Activated T-helper 2 cell treated with anti-CD3 and anti-CD28 coated beads, Interferon-gamma antibody, Interleukin-2, Interleukin-4, amounts not matched to agents 10 μg/mL and 5 μg/mL and 100 μg/mL, durations not matched to agents 14 hours and 24 hours and 36 hours (primary cell): ENCODE results near the gene SV2B. TPM values are rescaled to one million over a fixed set of nuclear protein-coding genes. Genes with fewer than 3 reads are reported as not detected.
A peak's percentile ranks its signal among the peaks of the same experiment; 100 is the strongest.
"Not testable (repeated sequence)": the region's sequence is repeated elsewhere in the genome, so short reads cannot be mapped to it uniquely, and the experiment has no call there.

ENCODE experiments used
- DNase-seq: peaks from one replicate; pipeline ENCODE4 v3.0.0; 2021; ENCODE audit warnings: low spot score
- H3K27ac Mint-ChIP-seq: one replicate; pipeline ENCODE4 v1.8.0; 2021; ENCODE audit warnings: mixed read lengths
- H3K27me3 Mint-ChIP-seq: one replicate; pipeline ENCODE4 v1.8.0; 2021; ENCODE audit warnings: low read depth, mixed read lengths
- H3K36me3 Mint-ChIP-seq: one replicate; pipeline ENCODE4 v1.8.0; 2021; ENCODE audit warnings: low read depth, mixed read lengths
- H3K4me1 Mint-ChIP-seq: one replicate; pipeline ENCODE4 v1.8.0; 2021; ENCODE audit warnings: low read depth, mixed read lengths
- H3K4me3 Mint-ChIP-seq: one replicate; pipeline ENCODE4 v1.8.0; 2021; ENCODE audit warnings: low read depth, mild to moderate bottlenecking, moderate library complexity, mixed read lengths
- H3K9me3 Mint-ChIP-seq: one replicate; pipeline ENCODE4 v1.8.0; 2021; ENCODE audit warnings: mixed read lengths
- intact Hi-C: fragments of 100-400 bp; cut with micrococcal nuclease; formaldehyde crosslinking; loops from one replicate; pipeline ENCODE4 v1.15.1; 2023
- total RNA-seq: library from RNA; stranded (reverse); gene quantifications from 2 replicates; pipeline ENCODE4 v1.2.3, GENCODE V29; 2022

The SV2B gene
- total RNA-seq, 1 donor from 2014 or later = 0.02 TPM

DNA sequence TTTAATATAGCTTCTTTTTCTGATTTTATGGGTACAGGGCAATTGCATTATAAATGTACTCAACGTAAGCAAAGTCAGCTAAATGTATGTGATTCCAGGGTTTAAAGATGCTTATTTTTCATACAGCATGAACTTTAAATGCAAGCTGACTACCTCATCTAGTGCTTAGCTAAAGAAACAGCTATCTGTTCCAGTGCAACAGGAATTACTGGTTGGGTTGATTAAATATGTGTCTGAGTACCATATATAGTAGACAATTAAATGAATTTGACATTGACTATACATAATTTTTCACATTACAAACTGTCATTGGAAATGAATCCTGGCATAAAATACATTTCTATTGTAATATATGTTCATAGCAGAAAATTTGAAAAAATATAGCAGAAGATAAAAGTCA is 26.3 kb upstream of the SV2B start:
- intact Hi-C loops = no loop called here
- Mint-ChIP-seq H3K27me3 (peaks cover 23% of the 10 kb centered on the region), H3K4me3 (no peak overlapping the region), H3K4me1 (no peaks in the 10 kb centered on the region), H3K27ac (no peak overlapping the region), H3K36me3 (no peaks in the 10 kb centered on the region), H3K9me3 (no peaks in the 10 kb centered on the region)
- no peak for DNase-seq

DNA sequence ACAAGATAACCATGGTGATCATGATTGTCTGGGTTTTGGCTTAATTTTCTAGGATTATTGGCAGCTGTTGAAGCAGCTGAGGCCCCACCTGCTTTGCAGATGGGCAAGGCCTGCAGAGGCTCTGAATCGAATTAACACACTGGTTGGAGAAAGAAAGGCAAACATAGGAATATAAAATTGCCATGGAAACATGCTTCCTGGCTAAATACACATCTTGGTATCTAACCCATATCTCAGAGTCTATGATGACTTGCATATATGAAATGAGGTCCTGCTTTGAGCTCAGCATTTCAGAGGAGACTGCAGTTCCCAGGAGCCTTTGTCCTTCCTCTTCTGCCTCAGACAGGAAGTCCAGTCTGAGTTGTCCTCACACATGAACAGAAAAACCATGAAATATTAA is 24.3 kb upstream of the SV2B start:
- Mint-ChIP-seq H3K4me1 (no peaks in the 10 kb centered on the region), H3K36me3 (no peaks in the 10 kb centered on the region), H3K27ac (no peak overlapping the region), H3K4me3 (no peak overlapping the region), H3K27me3 (peaks cover 23% of the 10 kb centered on the region), H3K9me3 (peaks cover 8% of the 10 kb centered on the region)
- no peak for DNase-seq
- intact Hi-C loops = no loop called here

DNA sequence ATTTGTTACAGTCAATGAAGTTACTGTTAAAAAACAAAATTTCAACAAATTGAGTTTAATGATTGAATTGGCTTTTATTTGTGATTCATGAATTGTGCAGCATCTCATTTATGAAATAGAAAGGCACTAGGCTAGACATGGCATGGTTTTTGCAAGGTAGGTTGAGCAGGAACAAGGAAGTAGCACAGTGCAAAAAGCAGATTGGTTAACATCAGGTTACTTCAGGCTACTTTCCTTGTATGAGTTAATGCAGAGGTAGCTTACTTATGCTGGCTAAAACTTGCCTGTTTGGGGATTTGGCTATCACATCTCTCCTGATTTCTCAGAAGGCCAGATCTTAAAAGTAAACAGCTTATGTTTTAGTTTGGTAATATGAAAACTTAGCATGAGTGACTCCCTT is 23.0 kb upstream of the SV2B start:
- H3K27ac Mint-ChIP-seq = no peak overlapping the region
- no peak overlapping the region for H3K4me3 Mint-ChIP-seq
- peaks cover 8% of the 10 kb centered on the region for H3K9me3 Mint-ChIP-seq
- H3K4me1 Mint-ChIP-seq = no peaks in the 10 kb centered on the region
- intact Hi-C loops = no loop called here
- H3K27me3 Mint-ChIP-seq = peaks cover 21% of the 10 kb centered on the region
- no peak for DNase-seq
- H3K36me3 Mint-ChIP-seq = no peaks in the 10 kb centered on the region

DNA sequence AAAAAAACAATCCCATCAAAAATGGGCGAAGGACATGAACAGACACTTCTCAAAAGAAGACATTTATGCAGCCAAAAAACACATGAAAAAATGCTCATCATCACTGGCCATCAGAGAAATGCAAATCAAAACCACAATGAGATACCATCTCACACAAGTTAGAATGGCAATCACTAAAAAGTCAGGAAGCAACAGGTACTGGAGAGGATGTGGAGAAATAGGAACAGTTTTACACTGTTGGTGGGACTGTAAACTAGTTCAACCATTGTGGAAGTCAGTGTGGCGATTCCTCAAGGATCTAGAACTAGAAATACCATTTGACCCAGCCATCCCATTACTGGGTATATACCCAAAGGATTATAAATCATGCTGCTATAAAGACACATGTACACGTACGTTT is 6.2 kb upstream of the SV2B start:
- H3K4me1 Mint-ChIP-seq, H3K27ac Mint-ChIP-seq, DNase-seq, intact Hi-C loops, H3K9me3 Mint-ChIP-seq, H3K36me3 Mint-ChIP-seq, H3K4me3 Mint-ChIP-seq: not testable (repeated sequence)
- peaks cover 49% of the 10 kb centered on the region for H3K27me3 Mint-ChIP-seq

DNA sequence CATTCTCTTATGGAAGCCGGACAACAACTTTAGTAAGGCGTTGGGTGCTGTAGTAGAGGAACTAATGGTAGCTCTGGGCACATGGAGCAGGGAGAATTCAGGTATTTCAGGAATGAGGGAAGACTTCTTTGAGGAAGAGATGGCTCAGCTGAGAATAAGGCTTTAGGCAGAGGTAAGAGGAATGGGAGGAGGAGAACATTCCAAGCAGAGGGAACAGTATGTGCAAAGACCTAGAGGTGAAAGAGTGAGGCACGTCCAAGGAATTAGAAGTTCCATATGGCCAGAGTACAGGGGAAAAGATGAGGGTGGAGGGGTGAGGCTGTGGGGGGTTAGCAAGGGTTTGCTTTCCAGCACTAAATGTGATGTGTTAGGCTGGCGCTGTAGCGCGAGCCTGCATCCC is 1.6 kb upstream of the SV2B start:
- no peak for DNase-seq
- Mint-ChIP-seq H3K4me3 (no peak overlapping the region), H3K27ac (no peak overlapping the region), H3K9me3 (peaks cover 6% of the 10 kb centered on the region), H3K36me3 (no peaks in the 10 kb centered on the region), H3K27me3 (peaks cover 73% of the 10 kb centered on the region), H3K4me1 (peaks cover 17% of the 10 kb centered on the region)
- intact Hi-C loops = no loop called here

DNA sequence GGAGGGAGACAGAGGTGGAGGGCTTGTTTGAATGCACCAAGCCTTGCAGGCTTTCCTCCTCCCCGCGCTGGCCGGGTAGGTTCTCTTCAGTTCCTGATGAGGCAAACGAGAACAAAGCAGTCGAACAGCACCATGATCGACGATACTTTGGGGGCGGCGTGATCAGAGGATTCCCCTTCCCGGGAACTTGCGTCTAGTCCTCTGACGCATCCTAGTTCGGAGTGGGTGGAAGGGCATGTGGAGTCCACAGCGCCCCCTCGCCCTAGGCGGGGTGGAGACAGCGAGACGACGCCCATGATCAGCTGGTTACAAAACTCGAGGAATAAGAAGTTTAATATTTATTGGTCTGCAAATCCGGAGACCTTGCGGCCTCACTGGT is 452 bp upstream of the SV2B start:
- H3K36me3 Mint-ChIP-seq = no peaks in the 10 kb centered on the region

DNA sequence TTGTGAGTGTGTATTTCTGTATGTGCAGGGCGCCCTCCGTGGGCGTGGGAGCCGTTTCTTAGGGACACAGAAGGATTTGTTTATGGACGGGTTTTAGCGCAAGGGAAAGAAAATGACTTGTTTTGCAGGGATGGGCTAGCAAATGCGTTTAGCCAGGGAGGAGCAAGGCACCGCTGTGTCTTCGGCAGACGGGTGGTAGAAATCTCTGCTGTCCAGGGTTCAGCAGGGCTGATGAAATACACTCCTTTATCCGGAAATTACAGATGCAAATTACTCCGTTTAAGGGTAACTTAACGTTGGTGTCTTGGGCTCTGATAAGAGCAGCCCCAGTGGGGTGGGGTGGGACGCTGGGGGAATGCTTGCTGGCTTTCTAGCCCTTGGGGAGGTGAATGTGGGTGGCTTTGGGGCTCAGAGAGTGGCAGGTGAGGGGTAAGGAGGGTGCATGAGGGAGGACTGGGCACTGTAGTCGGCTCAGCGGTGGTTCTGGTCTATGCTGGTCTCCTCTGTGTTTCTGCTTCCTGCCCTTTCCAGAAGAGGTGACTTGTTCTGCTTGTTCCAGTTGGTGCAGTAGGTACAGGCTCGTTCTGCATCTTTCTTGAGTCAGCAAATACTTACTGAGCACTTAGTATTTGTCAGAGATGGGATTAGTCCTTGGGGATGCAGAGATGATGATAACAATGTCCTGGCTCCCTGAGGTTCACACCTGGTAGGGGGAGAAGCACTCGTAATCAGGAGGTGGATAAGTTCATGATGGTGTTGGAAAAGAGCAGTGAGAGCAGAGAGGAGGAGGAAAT is 954 bp downstream of the SV2B start:
- no peaks in the 10 kb centered on the region for H3K36me3 Mint-ChIP-seq
- H3K4me1 Mint-ChIP-seq = peaks cover 17% of the 10 kb centered on the region
- peak overlapping the region; percentile 80 for H3K4me3 Mint-ChIP-seq
- no peaks in the 10 kb centered on the region for H3K9me3 Mint-ChIP-seq
- H3K27me3 Mint-ChIP-seq = peaks cover 80% of the 10 kb centered on the region
- no peak for DNase-seq
- H3K27ac Mint-ChIP-seq = no peak overlapping the region
- intact Hi-C loops = no loop called here

More for the DNA sequence above, 452 bp upstream of the SV2B start:
- Mint-ChIP-seq H3K4me3 (peak overlapping the region; percentile 71), H3K27ac (no peak overlapping the region), H3K27me3 (peaks cover 79% of the 10 kb centered on the region), H3K4me1 (peaks cover 17% of the 10 kb centered on the region), H3K9me3 (no peaks in the 10 kb centered on the region)
- intact Hi-C loops = no loop called here
- peak; percentile 11 for DNase-seq

DNA sequence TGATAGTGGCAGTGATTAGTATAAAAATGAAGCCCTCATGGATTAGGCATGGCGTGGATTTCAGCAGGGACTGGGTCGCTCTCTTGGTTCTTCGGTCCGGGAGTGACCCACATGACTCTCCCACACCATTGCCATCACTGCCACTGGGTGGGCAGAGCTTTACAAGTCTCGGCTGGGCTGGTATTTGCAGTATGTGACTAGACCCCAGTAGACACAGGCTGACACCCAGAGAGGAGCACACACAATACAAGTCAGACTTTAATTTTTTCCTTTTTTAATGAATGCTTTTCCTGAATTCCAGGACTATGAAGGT is 1.5 kb downstream of the SV2B start:
- no peak overlapping the region for H3K27ac Mint-ChIP-seq
- H3K4me3 Mint-ChIP-seq = no peak overlapping the region
- no peak for DNase-seq
- H3K27me3 Mint-ChIP-seq = peaks cover 78% of the 10 kb centered on the region
- no peaks in the 10 kb centered on the region for H3K36me3 Mint-ChIP-seq
- intact Hi-C loops = no loop called here
- peaks cover 17% of the 10 kb centered on the region for H3K4me1 Mint-ChIP-seq
- no peaks in the 10 kb centered on the region for H3K9me3 Mint-ChIP-seq

DNA sequence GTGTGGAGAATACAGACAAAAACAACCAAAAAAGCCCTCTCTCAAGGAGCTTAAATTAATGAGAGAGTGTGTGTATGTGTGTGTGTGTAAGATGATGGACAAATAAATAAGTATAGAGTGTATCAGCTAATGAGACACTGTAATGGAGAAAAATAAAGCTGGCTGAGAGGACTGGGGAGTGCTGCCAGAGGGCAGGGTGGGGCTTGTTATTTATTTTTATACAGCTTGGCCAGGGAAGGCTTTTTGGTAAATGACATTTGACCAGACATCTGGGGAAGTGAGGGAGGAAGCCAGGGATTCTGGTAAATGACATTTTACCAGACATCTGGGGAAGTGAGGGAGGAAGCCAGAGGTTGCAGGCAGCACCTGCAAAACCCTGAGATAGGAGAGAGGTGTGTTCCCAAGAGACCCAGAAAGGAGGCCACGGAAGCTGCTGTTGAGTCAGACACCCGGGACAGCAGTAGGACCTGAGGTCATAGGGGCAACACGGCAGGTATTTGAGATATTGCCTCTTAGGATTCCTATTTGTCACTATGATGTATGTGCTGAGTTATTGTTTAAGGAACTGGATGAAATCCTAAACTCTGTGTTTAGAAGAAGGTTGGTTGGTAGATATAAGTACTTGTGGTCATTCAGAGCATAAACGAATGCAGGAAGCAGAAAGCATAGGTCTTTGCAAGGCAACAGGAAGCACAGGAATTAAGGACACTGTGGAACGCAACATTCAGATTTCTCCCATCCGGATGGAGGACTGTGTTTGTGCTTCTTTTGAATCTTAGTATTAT is 2.7 kb downstream of the SV2B start:
- no peaks in the 10 kb centered on the region for H3K9me3 Mint-ChIP-seq

DNA sequence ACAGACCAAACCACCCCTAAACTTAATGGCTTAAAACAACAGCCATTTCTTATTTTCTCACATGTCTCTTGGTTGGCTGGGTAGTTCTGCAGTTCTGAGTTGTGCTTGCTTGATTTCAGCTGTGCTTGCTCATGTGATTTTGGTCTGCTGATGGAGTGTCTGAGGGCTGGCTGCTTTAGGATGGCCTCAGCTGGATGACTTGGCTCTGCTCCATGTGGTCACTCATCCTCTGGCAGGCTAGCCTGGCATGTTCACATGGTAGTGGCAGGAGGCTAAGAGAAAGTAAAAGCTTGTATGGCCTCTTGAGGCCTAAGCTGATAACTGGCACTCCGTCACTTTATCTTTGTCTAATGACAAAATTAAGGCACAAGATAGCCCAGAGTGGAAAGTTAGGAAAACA is 4.1 kb downstream of the SV2B start:
- Mint-ChIP-seq H3K27me3 (peaks cover 66% of the 10 kb centered on the region), H3K36me3 (no peaks in the 10 kb centered on the region), H3K9me3 (no peaks in the 10 kb centered on the region), H3K4me3 (no peak overlapping the region), H3K27ac (no peak overlapping the region), H3K4me1 (peaks cover 17% of the 10 kb centered on the region)
- intact Hi-C loops = no loop called here
- no peak for DNase-seq

More for the DNA sequence above, 2.7 kb downstream of the SV2B start:
- Mint-ChIP-seq H3K27me3 (peaks cover 72% of the 10 kb centered on the region), H3K27ac (no peak overlapping the region), H3K4me3 (no peak overlapping the region), H3K36me3 (no peaks in the 10 kb centered on the region), H3K4me1 (peaks cover 17% of the 10 kb centered on the region)
- intact Hi-C loops = no loop called here
- DNase-seq = no peak

DNA sequence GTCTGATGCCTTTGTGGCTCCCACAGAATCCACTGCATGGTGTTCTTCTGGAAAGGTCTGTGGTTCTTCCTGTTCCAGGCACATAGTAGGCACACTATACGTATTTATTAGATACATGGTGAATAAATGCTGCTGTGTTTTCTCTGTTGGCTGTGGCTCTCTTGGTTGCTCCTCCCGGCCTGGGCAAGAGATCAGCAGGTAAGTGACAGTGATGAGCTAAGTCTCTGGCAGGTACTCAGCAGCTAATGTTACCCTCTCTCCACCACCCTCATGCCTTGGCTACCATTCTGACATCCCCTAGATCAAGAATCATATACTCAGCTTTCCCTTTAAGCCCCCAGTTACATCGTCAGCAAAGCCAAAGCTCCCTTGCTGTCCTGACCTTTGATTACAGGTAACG is 8.4 kb downstream of the SV2B start:
- no peaks in the 10 kb centered on the region for H3K36me3 Mint-ChIP-seq

DNA sequence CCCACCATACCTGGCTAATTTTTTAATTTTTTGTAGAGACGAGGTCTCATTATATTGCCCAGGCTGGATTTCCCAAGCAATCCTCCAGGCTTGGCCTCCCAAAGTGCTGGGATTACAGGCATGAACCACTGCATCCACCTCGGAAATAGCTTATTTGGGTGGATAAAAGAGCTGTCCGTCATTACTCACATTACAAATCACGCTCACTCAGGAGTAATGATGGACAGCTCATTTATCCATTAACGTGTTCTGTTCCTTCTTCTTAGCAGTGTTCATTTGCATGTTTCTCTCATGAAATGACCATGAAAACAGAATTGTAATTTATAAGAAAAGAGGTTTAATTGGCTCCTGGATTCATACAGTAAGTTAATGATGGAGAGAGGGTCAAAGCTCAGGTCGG is 9.8 kb downstream of the SV2B start:
- Mint-ChIP-seq H3K4me3 (no peak overlapping the region), H3K27me3 (peaks cover 23% of the 10 kb centered on the region), H3K4me1 (no peaks in the 10 kb centered on the region), H3K9me3 (no peaks in the 10 kb centered on the region), H3K36me3 (no peaks in the 10 kb centered on the region), H3K27ac (no peak overlapping the region)
- intact Hi-C loops = no loop called here
- no peak for DNase-seq

More for the DNA sequence above, 8.4 kb downstream of the SV2B start:
- Mint-ChIP-seq H3K4me1 (no peaks in the 10 kb centered on the region), H3K4me3 (no peak overlapping the region), H3K27me3 (peaks cover 33% of the 10 kb centered on the region), H3K27ac (no peak overlapping the region), H3K9me3 (no peaks in the 10 kb centered on the region)
- DNase-seq = no peak
- intact Hi-C loops = no loop called here

DNA sequence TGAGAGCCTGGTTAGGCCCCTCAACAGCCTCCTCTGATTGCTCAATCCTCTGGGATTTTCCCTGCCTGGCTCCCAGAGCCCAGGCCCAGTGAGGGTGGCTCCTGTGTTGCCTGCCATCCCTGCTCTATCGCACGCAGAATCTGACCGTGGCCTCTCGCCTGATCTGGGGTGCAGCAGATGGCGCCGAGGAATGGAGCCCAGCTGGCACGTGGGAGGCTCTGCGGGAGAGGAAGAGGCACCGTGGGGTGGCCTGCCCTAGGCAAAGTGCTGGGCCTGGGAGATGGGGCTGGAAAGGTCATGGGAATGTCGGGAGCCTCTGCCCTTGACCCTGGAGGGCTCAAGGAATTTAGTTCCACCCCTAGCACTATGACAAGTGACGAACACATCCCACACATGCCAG is 10.3 kb downstream of the SV2B start:
- peaks cover 17% of the 10 kb centered on the region for H3K27me3 Mint-ChIP-seq
- no peak overlapping the region for H3K4me3 Mint-ChIP-seq
- no peak overlapping the region for H3K27ac Mint-ChIP-seq
- H3K36me3 Mint-ChIP-seq = no peaks in the 10 kb centered on the region
- no peaks in the 10 kb centered on the region for H3K4me1 Mint-ChIP-seq
- intact Hi-C loops = no loop called here
- DNase-seq = no peak
- H3K9me3 Mint-ChIP-seq = no peaks in the 10 kb centered on the region
